ENCODE results near the gene FAM131B.
"Not testable (repeated sequence)": the region's sequence is repeated elsewhere in the genome, so short reads cannot be mapped to it uniquely, and the experiment has no call there.

Gene FAM131B

GRCh38 chr7:143394777-143395176 is 32.3 kb upstream of the FAM131B start:
- DNase-seq: no peak

- DNase-seq: no peak
Observed at GRCh38 chr7:143394068-143394467, 31.6 kb upstream of the FAM131B start.

- DNase-seq: no peak
Observed at GRCh38 chr7:143393267-143394041, 30.9 kb upstream of the FAM131B start.

- no peak for DNase-seq
Observed at GRCh38 chr7:143392875-143393266, 30.4 kb upstream of the FAM131B start.

- not testable (repeated sequence) for DNase-seq
Observed at GRCh38 chr7:143392427-143392826, 29.9 kb upstream of the FAM131B start.

GRCh38 chr7:143391462-143392404 is 29.2 kb upstream of the FAM131B start:
- DNase-seq: no peak

GRCh38 chr7:143390773-143391317 is 28.3 kb upstream of the FAM131B start:
- DNase-seq: no peak

GRCh38 chr7:143390104-143390772 is 27.7 kb upstream of the FAM131B start:
- DNase-seq: no peak

- DNase-seq: no peak
Observed at GRCh38 chr7:143389316-143390103, 27.0 kb upstream of the FAM131B start.

GRCh38 chr7:143388491-143389101 is 26.1 kb upstream of the FAM131B start:
- DNase-seq: no peak

GRCh38 chr7:143388051-143388450 is 25.5 kb upstream of the FAM131B start:
- DNase-seq: no peak

GRCh38 chr7:143387156-143387975 is 24.9 kb upstream of the FAM131B start:
- DNase-seq: no peak

GRCh38 chr7:143385891-143386781 is 23.6 kb upstream of the FAM131B start:
- DNase-seq: no peak

GRCh38 chr7:143384661-143385631 is 22.4 kb upstream of the FAM131B start:
- DNase-seq: no peak

GRCh38 chr7:143384148-143384547 is 21.6 kb upstream of the FAM131B start:
- DNase-seq: no peak

GRCh38 chr7:143383642-143383957 is 21.1 kb upstream of the FAM131B start:
- DNase-seq: no peak

GRCh38 chr7:143382791-143383641 is 20.5 kb upstream of the FAM131B start:
- no peak for DNase-seq

All from NCI-H2081 treated with DMSO at 0.1 percent for 48 hours (cell line).